HEK293T (cell line): Measurements from ENCODE around the gene TTC22.

Experiments
- ARNT ChIP-seq: fragments of 450-650 bp; IDR thresholded peaks from 2 replicates; pipeline ENCODE4 v1.6.1; 2017; ENCODE audit warnings: mild to moderate bottlenecking
- BHLHE40 ChIP-seq: fragments of 450-650 bp; IDR thresholded peaks from 2 replicates; pipeline ENCODE4 v1.6.1; 2016; ENCODE audit warnings: mild to moderate bottlenecking, moderate library complexity, borderline replicate concordance
- FOXA1 ChIP-seq: fragments of 450-650 bp; IDR thresholded peaks from 2 replicates; pipeline ENCODE4 v1.6.1; 2016; ENCODE audit warnings: mild to moderate bottlenecking
- FOXK2 ChIP-seq: fragments of 450-650 bp; IDR thresholded peaks from 2 replicates; pipeline ENCODE4 v1.6.1; 2016; ENCODE audit warnings: mild to moderate bottlenecking
- FOXM1 ChIP-seq: fragments of 450-650 bp; IDR thresholded peaks from 2 replicates; pipeline ENCODE4 v1.6.1; 2017; ENCODE audit warnings: mild to moderate bottlenecking, borderline replicate concordance
- L3MBTL2 ChIP-seq: fragments of 450-650 bp; conservative IDR thresholded peaks from 2 replicates; pipeline ENCODE4 v1.6.1; 2016; ENCODE audit warnings: mild to moderate bottlenecking
- NFRKB ChIP-seq: fragments of 450-650 bp; IDR thresholded peaks from 2 replicates; pipeline ENCODE4 v1.6.1; 2016; ENCODE audit warnings: mild to moderate bottlenecking, moderate library complexity
- SP1 ChIP-seq: fragments of 450-650 bp; IDR thresholded peaks from 2 replicates; pipeline ENCODE4 v1.6.1; 2017
- SUZ12 ChIP-seq: fragments of 450-650 bp; IDR thresholded peaks from 2 replicates; pipeline ENCODE4 v1.6.1; 2016; ENCODE audit warnings: mild to moderate bottlenecking
- ZNF384 ChIP-seq: fragments of 450-650 bp; IDR thresholded peaks from 2 replicates; pipeline ENCODE4 v1.6.1; 2016

- TF ChIP-seq ZNF384 (no peak), ARNT (no peak), BHLHE40 (no peak), FOXM1 (no peak), SP1 (no peak), SUZ12 (no peak), NFRKB (no peak), FOXA1 (no peak), FOXK2 (no peak), L3MBTL2 (no peak)
These were observed 42.3 kb downstream of the TTC22 start for GRCh38 chr1:54758678-54759348.
